ENCODE data around the gene ANKS3.

DNA sequence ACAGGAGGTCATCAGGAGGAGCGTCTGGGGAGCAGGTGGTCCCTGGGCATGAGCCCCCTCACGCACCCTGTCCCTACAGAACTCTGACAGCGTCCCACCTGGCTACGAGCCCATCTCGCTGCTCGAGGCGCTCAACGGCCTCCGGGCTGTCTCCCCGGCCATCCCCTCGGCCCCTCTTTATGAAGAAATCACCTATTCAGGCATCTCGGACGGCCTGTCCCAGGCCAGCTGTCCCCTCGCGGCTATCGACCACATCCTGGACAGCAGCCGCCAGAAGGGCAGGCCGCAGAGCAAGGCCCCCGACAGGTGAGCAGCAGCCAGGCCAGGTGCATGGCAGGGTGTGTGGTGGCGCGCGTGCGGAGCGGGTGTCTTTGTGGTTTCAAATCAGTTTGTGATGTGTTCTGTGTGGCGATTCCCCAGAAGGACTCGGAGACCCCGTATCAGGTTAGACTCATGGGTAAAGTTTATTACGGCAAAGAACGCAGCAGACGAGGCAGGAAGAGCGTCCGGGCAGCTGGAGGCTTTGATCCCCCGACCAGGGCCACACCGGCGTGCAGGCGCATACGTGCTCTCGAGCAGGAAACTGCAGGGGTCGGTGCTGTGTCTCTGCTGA, 52.5 kb downstream of the ANKS3 start:
- TF ChIP-seq, protein P1, sequence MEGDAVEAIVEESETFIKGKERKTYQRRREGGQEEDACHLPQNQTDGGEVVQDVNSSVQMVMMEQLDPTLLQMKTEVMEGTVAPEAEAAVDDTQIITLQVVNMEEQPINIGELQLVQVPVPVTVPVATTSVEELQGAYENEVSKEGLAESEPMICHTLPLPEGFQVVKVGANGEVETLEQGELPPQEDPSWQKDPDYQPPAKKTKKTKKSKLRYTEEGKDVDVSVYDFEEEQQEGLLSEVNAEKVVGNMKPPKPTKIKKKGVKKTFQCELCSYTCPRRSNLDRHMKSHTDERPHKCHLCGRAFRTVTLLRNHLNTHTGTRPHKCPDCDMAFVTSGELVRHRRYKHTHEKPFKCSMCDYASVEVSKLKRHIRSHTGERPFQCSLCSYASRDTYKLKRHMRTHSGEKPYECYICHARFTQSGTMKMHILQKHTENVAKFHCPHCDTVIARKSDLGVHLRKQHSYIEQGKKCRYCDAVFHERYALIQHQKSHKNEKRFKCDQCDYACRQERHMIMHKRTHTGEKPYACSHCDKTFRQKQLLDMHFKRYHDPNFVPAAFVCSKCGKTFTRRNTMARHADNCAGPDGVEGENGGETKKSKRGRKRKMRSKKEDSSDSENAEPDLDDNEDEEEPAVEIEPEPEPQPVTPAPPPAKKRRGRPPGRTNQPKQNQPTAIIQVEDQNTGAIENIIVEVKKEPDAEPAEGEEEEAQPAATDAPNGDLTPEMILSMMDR (IDR thresholded peaks at IDR 0.05): no peak
- TF ChIP-seq POLR2A (IDR thresholded peaks at IDR 0.05): no peak
- no peak for TF ChIP-seq EP300 (IDR thresholded peaks at IDR 0.05)
